HL-60 (cell line): Measurements from ENCODE around the gene LRRC41.

Experiments used
- DNase-seq, 2 experiments: peaks; one replicate each; pipeline ENCODE4 v3.0.0-alpha.2; 2010 to 2020; ENCODE audit warnings: low read depth in 1 of 2, low spot score in 1 of 2
- H3K27ac ChIP-seq: fragments of 250-450 bp; sonication (Bioruptor Pico); replicated peaks from 2 replicates; pipeline ENCODE4 v1.5.1; 2020; ENCODE audit warnings: mild to moderate bottlenecking, moderate library complexity
- H3K27me3 ChIP-seq: fragments of 250-450 bp; sonication (Bioruptor Pico); 2 replicates; pipeline ENCODE4 v1.5.1; 2021; ENCODE audit warnings: mild to moderate bottlenecking, moderate library complexity; ENCODE audit not compliant: insufficient read depth, poor library complexity, severe bottlenecking
- H3K4me3 ChIP-seq: replicated peaks from 2 replicates; pipeline ENCODE4 v1.5.1; 2011; ENCODE audit warnings: mild to moderate bottlenecking, control low read depth, low read length; ENCODE audit not compliant: insufficient read depth
- CTCF ChIP-seq: IDR thresholded peaks from one replicate; pipeline ENCODE4 v1.5.1; 2011; ENCODE audit warnings: low read length, control low read depth, inconsistent platforms; ENCODE audit not compliant: insufficient read depth
- GABPA ChIP-seq: IDR thresholded peaks from 2 replicates; pipeline ENCODE4 v1.6.1; 2012; ENCODE audit warnings: low read depth
- POLR2AphosphoS5 ChIP-seq: IDR thresholded peaks from 2 replicates; pipeline ENCODE4 v1.6.1; 2012; ENCODE audit warnings: low read depth
- REST ChIP-seq: IDR thresholded peaks from 2 replicates; pipeline ENCODE4 v1.6.1; 2012; ENCODE audit warnings: low read depth; ENCODE audit not compliant: insufficient replicate concordance
- SPI1 ChIP-seq: IDR thresholded peaks from 2 replicates; pipeline ENCODE4 v1.6.1; 2012; ENCODE audit warnings: low read depth, mild to moderate bottlenecking, borderline replicate concordance

Gene LRRC41

GRCh38 chr1:46280092-46280491 lies 23.3 kb downstream of the LRRC41 start:
- H3K27me3 ChIP-seq = no peaks in the 10 kb centered on the region
- TF ChIP-seq SPI1 = no peak
- no peak for TF ChIP-seq CTCF
- TF ChIP-seq REST = no peak
- no peak for TF ChIP-seq POLR2AphosphoS5
- DNase-seq = no peak
- H3K27ac ChIP-seq = no peak overlapping the region
- H3K4me3 ChIP-seq = no peak overlapping the region

GRCh38 chr1:46278807-46279206 lies 24.6 kb downstream of the LRRC41 start:
- DNase-seq = no peak
- H3K27ac ChIP-seq = no peak overlapping the region

GRCh38 chr1:46277658-46278373 lies 25.6 kb downstream of the LRRC41 start:
- Histone ChIP-seq H3K4me3 (no peak overlapping the region), H3K27ac (no peak overlapping the region), H3K27me3 (no peaks in the 10 kb centered on the region)
- no peak for DNase-seq
- TF ChIP-seq REST (no peak), POLR2AphosphoS5 (0 out of 2 replicates have a peak, but pooled peaks have one; percentile 20)

More at GRCh38 chr1:46278807-46279206, 24.6 kb downstream of the LRRC41 start:
- no peaks in the 10 kb centered on the region for H3K27me3 ChIP-seq
- H3K4me3 ChIP-seq = no peak overlapping the region
- TF ChIP-seq REST (no peak), POLR2AphosphoS5 (0 out of 2 replicates have a peak, but pooled peaks have one; percentile 6)

- Histone ChIP-seq H3K4me3 (no peak overlapping the region), H3K27me3 (no peaks in the 10 kb centered on the region), H3K27ac (no peak overlapping the region)
- TF ChIP-seq GABPA = no peak
- TF ChIP-seq REST = no peak
- DNase-seq = no peak
Measured at GRCh38 chr1:46275030-46275337, 28.4 kb downstream of the LRRC41 start.
